NK-92 (cell line): ENCODE measurements around the gene DYNLRB2.

Experiments
- DNase-seq: peaks from one replicate; lab custom pipeline; 2025; ENCODE audit not compliant: unreplicated experiment; lab: John Stamatoyannopoulos, UW

DYNLRB2 gene

DNA sequence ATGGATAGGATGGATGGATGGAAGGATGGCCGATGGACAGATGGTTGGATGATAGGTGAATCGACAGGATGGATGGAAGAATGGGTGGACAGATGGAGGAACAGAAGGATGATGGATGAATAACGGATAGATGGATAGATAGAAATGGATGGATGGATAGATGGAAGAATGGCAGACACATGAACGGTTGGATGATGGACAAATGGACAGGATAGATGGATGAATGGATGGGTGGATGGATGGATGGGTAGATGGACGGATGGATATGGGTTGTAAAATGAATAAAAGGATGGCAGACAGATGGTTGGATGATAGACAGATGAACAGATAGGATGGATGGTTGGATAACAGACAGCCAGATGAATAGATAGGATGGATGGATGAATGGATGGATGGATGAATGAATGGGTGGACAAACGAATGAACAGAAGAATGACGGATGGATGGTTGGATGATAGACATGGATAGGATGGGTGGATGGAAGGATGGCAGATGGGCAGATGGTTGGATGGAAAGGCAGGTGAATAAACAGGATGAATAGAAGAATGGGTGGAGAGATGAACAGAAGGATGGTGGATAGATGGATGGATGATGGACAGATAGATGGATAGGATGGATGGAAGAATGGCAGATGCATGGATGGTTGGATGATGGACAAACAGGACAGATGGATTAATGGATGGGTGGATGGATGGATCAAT lies 55.9 kb downstream of the DYNLRB2 start:
- DNase-seq, result no peak

- DNase-seq, result no peak
Measured at GRCh38 chr16:80599466-80599865, 58.7 kb downstream of the DYNLRB2 start.
